HG03135 (cell line): ENCODE results near the gene IL21R.

ENCODE experiments used
- ATAC-seq: cut with Tn5 transposase; IDR thresholded peaks from one replicate; pipeline ENCODE4 v1.9.1; 2021; ENCODE audit warnings: mild to moderate bottlenecking, moderate library complexity; ENCODE audit not compliant: unreplicated experiment

Gene IL21R

GRCh38 chr16:27482397-27483087, 80.6 kb downstream of the IL21R start:
- no peak for ATAC-seq

GRCh38 chr16:27483088-27483437, 81.1 kb downstream of the IL21R start:
- no peak for ATAC-seq

- no peak for ATAC-seq
Observed at GRCh38 chr16:27483624-27484023, 81.7 kb downstream of the IL21R start.

- ATAC-seq: no peak
Observed at GRCh38 chr16:27485126-27485525, 83.2 kb downstream of the IL21R start.

- no peak for ATAC-seq
Observed at GRCh38 chr16:27485811-27486210, 83.8 kb downstream of the IL21R start.

- no peak for ATAC-seq
Observed at GRCh38 chr16:27486344-27486743, 84.4 kb downstream of the IL21R start.

- no peak for ATAC-seq
Observed at GRCh38 chr16:27486760-27487159, 84.8 kb downstream of the IL21R start.

- no peak for ATAC-seq
Observed at GRCh38 chr16:27489421-27489820, 87.4 kb downstream of the IL21R start.

- no peak for ATAC-seq
Observed at GRCh38 chr16:27489906-27490305, 87.9 kb downstream of the IL21R start.

GRCh38 chr16:27491894-27492587, 90.1 kb downstream of the IL21R start:
- no peak for ATAC-seq

- no peak for ATAC-seq
Observed at GRCh38 chr16:27492588-27492979, 90.6 kb downstream of the IL21R start.

- ATAC-seq: no peak
Observed at GRCh38 chr16:27495191-27495590, 93.2 kb downstream of the IL21R start.

GRCh38 chr16:27498031-27498825, 96.3 kb downstream of the IL21R start:
- ATAC-seq: no peak

- ATAC-seq: no peak
Observed at GRCh38 chr16:27498916-27499658, 97.1 kb downstream of the IL21R start.

- ATAC-seq: no peak
Observed at GRCh38 chr16:27499659-27500055, 97.7 kb downstream of the IL21R start.

GRCh38 chr16:27500801-27501200, 98.8 kb downstream of the IL21R start:
- ATAC-seq: no peak
